ENCODE measurements around the gene CD63. TPM values are rescaled to one million over a fixed set of nuclear protein-coding genes. Genes with fewer than 3 reads are reported as not detected.

CD63 gene
- total and polyA plus RNA-seq, 2 experiments from 2014 or later, result 1,401 to 2,624 TPM

- TF ChIP-seq CTCF (IDR thresholded peaks at IDR 0.05; ENCODE audit: poor library complexity) (no peak), EZH2 (IDR thresholded peaks at IDR 0.05; ENCODE audit: borderline replicate concordance) (no peak), EZH2phosphoT487 (IDR thresholded peaks at IDR 0.05; ENCODE audit: low read depth, severe bottlenecking, unreplicated experiment) (no peak)
- no peak for DNase-seq (ENCODE audit: low spot score)
- no peak overlapping the region for H2AFZ ChIP-seq
- H3K27me3 ChIP-seq, result no peaks in the 10 kb centered on the region
- no peaks in the 10 kb centered on the region for H3K9me3 ChIP-seq (ENCODE audit: low read depth)
- H4K20me1 ChIP-seq (ENCODE audit: insufficient read depth, poor library complexity, severe bottlenecking), result no peaks in the 10 kb centered on the region
- H3K36me3 ChIP-seq (replicated peaks; ENCODE audit: insufficient read depth, low read depth), result no peaks in the 10 kb centered on the region
- no peak overlapping the region for H3K27ac ChIP-seq
- no peaks in the 10 kb centered on the region for H3K9me2 ChIP-seq (replicated peaks; ENCODE audit: insufficient read depth)
- 100% methylated on average over 3 of the region's 3 CpGs for WGBS (ENCODE audit: low lambda C conversion rate, missing lambda C conversion rate)
- no peak overlapping the region for H3K4me3 ChIP-seq
- no peak overlapping the region for H3K4me2 ChIP-seq
- peaks cover 24% of the 10 kb centered on the region for H3K4me1 ChIP-seq (ENCODE audit: insufficient read depth)
- H3K79me2 ChIP-seq, result peaks cover 27% of the 10 kb centered on the region
These were observed 5.8 kb upstream of the CD63 start for GRCh38 chr12:55734595-55734994.

GRCh38 chr12:55733858-55734257 lies 5.0 kb upstream of the CD63 start:
- no peak for DNase-seq (ENCODE audit: low spot score)
- Histone ChIP-seq H4K20me1 (ENCODE audit: insufficient read depth, poor library complexity, severe bottlenecking) (no peaks in the 10 kb centered on the region), H3K9me2 (replicated peaks; ENCODE audit: insufficient read depth) (no peaks in the 10 kb centered on the region), H3K36me3 (replicated peaks; ENCODE audit: insufficient read depth, low read depth) (no peaks in the 10 kb centered on the region), H3K27me3 (no peaks in the 10 kb centered on the region), H3K27ac (no peak overlapping the region), H3K4me2 (no peak overlapping the region), H3K4me3 (no peak overlapping the region), H3K4me1 (ENCODE audit: insufficient read depth) (peaks cover 24% of the 10 kb centered on the region), H3K9me3 (ENCODE audit: low read depth) (no peaks in the 10 kb centered on the region), H2AFZ (no peak overlapping the region), H3K79me2 (peaks cover 27% of the 10 kb centered on the region)
- TF ChIP-seq CTCF (IDR thresholded peaks at IDR 0.05; ENCODE audit: poor library complexity), result no peak
- TF ChIP-seq EZH2phosphoT487 (IDR thresholded peaks at IDR 0.05; ENCODE audit: low read depth, severe bottlenecking, unreplicated experiment), result no peak
- no peak for TF ChIP-seq EZH2 (IDR thresholded peaks at IDR 0.05; ENCODE audit: borderline replicate concordance)
- 77% methylated on average over 2 of the region's 2 CpGs for WGBS (ENCODE audit: low lambda C conversion rate, missing lambda C conversion rate)

- no peak overlapping the region for H3K4me2 ChIP-seq
- peaks cover 24% of the 10 kb centered on the region for H3K4me1 ChIP-seq (ENCODE audit: insufficient read depth)
- H4K20me1 ChIP-seq (ENCODE audit: insufficient read depth, poor library complexity, severe bottlenecking), result peaks cover 2% of the 10 kb centered on the region
- no peaks in the 10 kb centered on the region for H3K9me3 ChIP-seq (ENCODE audit: low read depth)
- H3K36me3 ChIP-seq (replicated peaks; ENCODE audit: insufficient read depth, low read depth), result no peaks in the 10 kb centered on the region
- no peak overlapping the region for H2AFZ ChIP-seq
- DNase-seq (ENCODE audit: low spot score), result no peak
- no peak overlapping the region for H3K27ac ChIP-seq
- peaks cover 33% of the 10 kb centered on the region for H3K79me2 ChIP-seq
- H3K4me3 ChIP-seq, result no peak overlapping the region
- TF ChIP-seq EZH2 (IDR thresholded peaks at IDR 0.05; ENCODE audit: borderline replicate concordance), result no peak
- H3K9me2 ChIP-seq (replicated peaks; ENCODE audit: insufficient read depth), result no peaks in the 10 kb centered on the region
- no peaks in the 10 kb centered on the region for H3K27me3 ChIP-seq
- WGBS (ENCODE audit: low lambda C conversion rate, missing lambda C conversion rate), result 90% methylated on average over 14 of the region's 14 CpGs
These were observed 4.3 kb upstream of the CD63 start for GRCh38 chr12:55733021-55733555.

- H3K36me3 ChIP-seq (replicated peaks; ENCODE audit: insufficient read depth, low read depth), result no peaks in the 10 kb centered on the region
- H2AFZ ChIP-seq, result no peak overlapping the region
- peaks cover 19% of the 10 kb centered on the region for H3K4me1 ChIP-seq (ENCODE audit: insufficient read depth)
- H4K20me1 ChIP-seq (ENCODE audit: insufficient read depth, poor library complexity, severe bottlenecking), result peaks cover 10% of the 10 kb centered on the region
- H3K9me3 ChIP-seq (ENCODE audit: low read depth), result no peaks in the 10 kb centered on the region
- no peak overlapping the region for H3K27ac ChIP-seq
- no peak overlapping the region for H3K4me3 ChIP-seq
- no peaks in the 10 kb centered on the region for H3K27me3 ChIP-seq
- no peaks in the 10 kb centered on the region for H3K9me2 ChIP-seq (replicated peaks; ENCODE audit: insufficient read depth)
- no peak for DNase-seq (ENCODE audit: low spot score)
- TF ChIP-seq EZH2 (IDR thresholded peaks at IDR 0.05; ENCODE audit: borderline replicate concordance), result no peak
- no peak for TF ChIP-seq CTCF (IDR thresholded peaks at IDR 0.05; ENCODE audit: poor library complexity)
- no peak for TF ChIP-seq EZH2phosphoT487 (IDR thresholded peaks at IDR 0.05; ENCODE audit: low read depth, severe bottlenecking, unreplicated experiment)
- peaks cover 41% of the 10 kb centered on the region for H3K79me2 ChIP-seq
- no peak overlapping the region for H3K4me2 ChIP-seq
- 84% methylated on average over 4 of the region's 4 CpGs for WGBS (ENCODE audit: low lambda C conversion rate, missing lambda C conversion rate)
These were observed 3.5 kb upstream of the CD63 start for GRCh38 chr12:55732288-55732687.

All from hepatocyte (in vitro differentiated cells).